Lower leg skin (tissue), 4 donors: ENCODE data around the gene RPL27. TPM values are rescaled to one million over a fixed set of nuclear protein-coding genes. Genes with fewer than 3 reads are reported as not detected.
A peak's percentile ranks its signal among the peaks of the same experiment; 100 is the strongest.

Experiments used
- DNase-seq, 2 donors: peaks; one replicate each; pipeline ENCODE4 v3.0.0-alpha.2; 2019; ENCODE audit warnings: low spot score in 2 of 2
- H3K4me3 ChIP-seq: fragments of 200-600 bp; sonication (generic); 2 replicates; pipeline ENCODE4 v1.5.1; 2017; ENCODE audit warnings: mild to moderate bottlenecking, low read depth; ENCODE audit not compliant: poor library complexity, severe bottlenecking
- POLR2A ChIP-seq, 2 donors: fragments of 450-650 bp; IDR thresholded peaks; one replicate each; pipeline ENCODE4 v1.6.1; 2016 to 2017; ENCODE audit warnings: antibody characterized with exemption in 2 of 2, mild to moderate bottlenecking in 1 of 2, moderate library complexity in 1 of 2
- WGBS, 2 donors: methylation state at CpG; one replicate each; pipeline ENCODE4 v1.1.5; 2018; 5-methylcytosine and 5-hydroxymethylcytosine counted together
- intact Hi-C: fragments of 100-400 bp; cut with DNase I; formaldehyde crosslinking; loops from one replicate; pipeline ENCODE4 v1.15.0; 2023; ENCODE audit warnings: low total_unique reads
- total RNA-seq, 4 donors: library from RNA; depleted of rRNA; stranded (reverse); fragments of >200 nt; gene quantifications; one replicate each; pipeline ENCODE4 v1.1.0, GENCODE V29; 2016
- TF ChIP-seq, protein P1 (sequence below), 3 donors: fragments of 450-650 bp; IDR thresholded peaks; one replicate each; pipeline ENCODE4 v1.5.1; 2016; ENCODE audit warnings: antibody characterized with exemption in 3 of 3, mild to moderate bottlenecking in 3 of 3, moderate library complexity in 2 of 3

RPL27 gene
- total RNA-seq, 4 donors from 2014 or later, result 1,091 to 1,783 (median 1,434) TPM

DNA sequence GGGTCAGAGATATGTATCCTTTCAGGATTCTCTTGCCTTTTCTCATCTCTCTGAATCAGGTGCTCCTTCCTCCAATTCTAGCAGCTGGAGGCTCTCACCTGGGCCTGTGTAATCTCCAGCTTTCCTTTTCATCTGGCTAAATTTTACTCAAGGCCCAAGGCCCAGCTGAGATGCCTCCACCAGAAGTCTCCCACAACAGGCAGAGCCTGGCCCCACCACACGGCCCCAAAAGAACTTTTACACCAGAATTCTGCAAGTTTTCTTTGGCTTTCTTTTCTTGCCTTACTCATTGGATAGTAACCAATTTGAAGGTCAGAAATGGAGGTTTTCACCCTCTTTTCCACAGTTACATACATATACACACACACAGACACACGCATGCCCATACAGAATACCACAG lies 41.4 kb downstream of the RPL27 start:
- WGBS, 2 donors, result 88 to 95% methylated on average over 2 of the region's 2 CpGs
- intact Hi-C loops, result no loop called here

DNA sequence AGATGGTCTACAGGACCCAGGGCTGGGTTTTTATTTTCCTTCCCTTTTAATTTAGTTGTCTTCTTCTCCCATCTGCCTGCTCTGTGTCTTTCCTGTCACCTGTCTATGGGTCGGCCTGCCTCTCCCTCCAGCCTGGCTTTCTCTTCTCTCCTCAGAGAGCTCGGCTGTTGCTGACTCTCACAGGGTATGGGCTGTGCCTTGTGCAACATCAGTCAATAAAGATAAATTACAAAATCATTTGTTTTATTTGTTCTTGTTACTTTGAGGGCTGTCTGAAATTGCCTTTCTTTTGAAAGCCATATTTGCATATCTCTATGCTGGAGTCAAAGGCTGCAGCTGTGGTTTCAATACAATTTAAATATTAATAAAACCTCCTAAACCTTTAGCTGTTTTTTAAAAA lies 42.4 kb downstream of the RPL27 start:
- DNase-seq, result peak in 1 of 2 donors; percentile 25
- H3K4me3 ChIP-seq, result no peak overlapping the region
- 81% methylated on average over 2 of the region's 2 CpGs for WGBS, 2 donors
- TF ChIP-seq, protein P1, sequence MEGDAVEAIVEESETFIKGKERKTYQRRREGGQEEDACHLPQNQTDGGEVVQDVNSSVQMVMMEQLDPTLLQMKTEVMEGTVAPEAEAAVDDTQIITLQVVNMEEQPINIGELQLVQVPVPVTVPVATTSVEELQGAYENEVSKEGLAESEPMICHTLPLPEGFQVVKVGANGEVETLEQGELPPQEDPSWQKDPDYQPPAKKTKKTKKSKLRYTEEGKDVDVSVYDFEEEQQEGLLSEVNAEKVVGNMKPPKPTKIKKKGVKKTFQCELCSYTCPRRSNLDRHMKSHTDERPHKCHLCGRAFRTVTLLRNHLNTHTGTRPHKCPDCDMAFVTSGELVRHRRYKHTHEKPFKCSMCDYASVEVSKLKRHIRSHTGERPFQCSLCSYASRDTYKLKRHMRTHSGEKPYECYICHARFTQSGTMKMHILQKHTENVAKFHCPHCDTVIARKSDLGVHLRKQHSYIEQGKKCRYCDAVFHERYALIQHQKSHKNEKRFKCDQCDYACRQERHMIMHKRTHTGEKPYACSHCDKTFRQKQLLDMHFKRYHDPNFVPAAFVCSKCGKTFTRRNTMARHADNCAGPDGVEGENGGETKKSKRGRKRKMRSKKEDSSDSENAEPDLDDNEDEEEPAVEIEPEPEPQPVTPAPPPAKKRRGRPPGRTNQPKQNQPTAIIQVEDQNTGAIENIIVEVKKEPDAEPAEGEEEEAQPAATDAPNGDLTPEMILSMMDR (IDR thresholded peaks at IDR 0.05), result no peak
- TF ChIP-seq POLR2A (IDR thresholded peaks at IDR 0.05), result no peak
- intact Hi-C loops, result no loop called here

More for the DNA sequence above, 41.4 kb downstream of the RPL27 start:
- TF ChIP-seq, protein P1 (IDR thresholded peaks at IDR 0.05), result no peak
- TF ChIP-seq POLR2A (IDR thresholded peaks at IDR 0.05), result no peak
- DNase-seq, result peak in 1 of 2 donors; percentile 60
- no peak overlapping the region for H3K4me3 ChIP-seq

DNA sequence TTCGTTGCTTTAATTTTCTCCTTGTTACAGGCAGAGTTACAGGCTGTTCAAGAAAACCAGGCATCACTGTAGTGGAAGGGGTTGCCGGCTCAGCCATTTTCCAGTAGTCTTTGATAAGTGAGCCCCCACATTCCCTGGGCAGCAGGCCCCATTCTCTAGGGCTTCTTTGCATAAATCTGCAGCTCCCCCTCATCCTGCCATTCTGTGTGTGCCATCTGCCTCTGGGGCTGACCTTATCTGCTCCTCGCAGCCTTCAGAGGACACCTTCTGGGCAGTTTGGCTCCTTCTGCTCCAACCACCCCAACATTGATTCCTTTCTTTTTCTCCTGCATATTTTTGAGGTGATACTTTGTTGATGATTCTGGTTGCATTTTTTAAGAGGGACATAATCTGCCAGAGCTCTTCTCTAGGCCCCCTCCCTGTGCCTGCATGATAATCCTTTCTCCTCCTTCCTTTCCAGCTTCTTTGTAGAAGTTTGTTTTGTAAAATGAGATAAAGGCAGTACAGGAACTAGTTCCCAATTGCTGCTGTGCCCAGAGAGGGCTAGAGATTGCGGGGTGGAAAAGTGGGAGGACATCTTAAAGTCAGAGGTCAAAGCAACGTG lies 43.9 kb downstream of the RPL27 start:
- DNase-seq, result no peak
- WGBS, 2 donors, result 76 to 88% methylated on average over 5 of the region's 5 CpGs
- intact Hi-C loops, result no loop called here
- no peak overlapping the region for H3K4me3 ChIP-seq
- TF ChIP-seq POLR2A (IDR thresholded peaks at IDR 0.05), result no peak
- TF ChIP-seq, protein P1 (IDR thresholded peaks at IDR 0.05), result no peak

DNA sequence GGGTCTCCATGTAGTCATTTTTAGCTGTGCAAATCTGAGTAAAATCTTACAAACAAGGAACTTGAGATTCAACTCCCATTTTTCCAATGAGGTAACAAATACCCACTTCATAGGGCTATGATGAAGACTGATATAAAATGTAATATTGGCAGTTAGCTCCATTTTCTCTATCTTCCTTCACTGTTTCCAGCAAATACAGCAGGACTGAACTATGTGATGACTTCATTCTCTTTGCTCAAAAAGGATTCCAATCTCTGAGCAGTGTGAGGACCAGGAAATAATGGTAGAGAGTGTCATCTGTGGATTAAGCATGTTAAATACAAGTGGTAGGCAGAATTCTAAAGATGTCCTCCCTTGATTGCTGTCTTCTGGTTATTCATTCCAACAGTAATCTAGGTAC lies 45.1 kb downstream of the RPL27 start:
- no peak for DNase-seq
- TF ChIP-seq POLR2A (IDR thresholded peaks at IDR 0.05), result no peak
- TF ChIP-seq, protein P1 (IDR thresholded peaks at IDR 0.05), result no peak
- H3K4me3 ChIP-seq, result no peak overlapping the region
- intact Hi-C loops, result no loop called here

DNA sequence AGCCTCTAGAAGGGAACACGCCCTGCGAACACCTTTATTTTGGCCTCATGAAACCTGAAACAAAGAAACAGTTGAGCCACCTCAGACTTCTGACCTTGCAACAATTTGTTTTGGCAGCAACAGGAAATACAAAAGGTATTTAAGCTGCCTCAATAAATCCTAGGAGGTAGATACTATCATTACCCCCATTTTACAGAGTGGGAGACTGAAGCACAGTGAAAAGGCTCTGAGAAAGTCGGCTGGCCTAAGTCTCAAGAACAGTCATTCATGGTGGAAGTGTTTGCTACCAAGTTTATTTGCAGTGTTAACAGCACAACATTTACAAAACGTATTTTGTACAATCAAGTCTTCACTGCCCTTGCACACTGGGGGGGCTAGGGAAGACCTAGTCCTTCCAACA lies 45.8 kb downstream of the RPL27 start:
- no peak overlapping the region for H3K4me3 ChIP-seq
- no peak for DNase-seq
- intact Hi-C loops, result no loop called here
- no peak for TF ChIP-seq POLR2A (IDR thresholded peaks at IDR 0.05)
- TF ChIP-seq, protein P1 (IDR thresholded peaks at IDR 0.05), result no peak
- 90 to 93% methylated on average over 4 of the region's 4 CpGs for WGBS, 2 donors

DNA sequence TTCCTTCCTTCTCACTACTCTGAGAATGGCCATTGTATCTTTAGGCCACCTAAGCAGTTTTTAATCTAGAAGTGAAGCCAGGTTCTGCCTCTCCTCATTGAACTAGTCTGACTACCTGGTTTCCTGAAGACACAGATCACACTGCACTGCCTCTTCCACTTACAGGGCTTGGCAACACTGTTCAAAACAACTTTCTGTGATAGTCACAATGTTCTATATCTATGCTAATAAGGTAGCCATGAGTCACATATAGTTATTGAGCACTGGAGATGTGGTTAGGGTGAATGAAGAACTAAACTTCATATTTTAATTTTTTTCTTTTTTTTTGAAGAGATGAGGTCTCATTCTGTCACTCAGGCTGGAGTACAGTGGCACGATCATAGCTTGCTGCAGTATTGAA lies 53.8 kb downstream of the RPL27 start:
- TF ChIP-seq POLR2A (IDR thresholded peaks at IDR 0.05), result no peak
- TF ChIP-seq, protein P1 (IDR thresholded peaks at IDR 0.05), result no peak
- intact Hi-C loops, result no loop called here
- WGBS, 2 donors, result 96 to 100% methylated on average over 1 of the region's 1 CpG
- DNase-seq, result no peak
- no peak overlapping the region for H3K4me3 ChIP-seq
